K562 (cell line): ENCODE measurements around the gene ZDHHC17. TPM values are rescaled to one million over a fixed set of nuclear protein-coding genes. Genes with fewer than 3 reads are reported as not detected.
A peak's percentile ranks its signal among the peaks of the same experiment; 100 is the strongest.

Source experiments
- ARID1B ChIP-seq: fragments of 450-650 bp; IDR thresholded peaks from 2 replicates; pipeline ENCODE4 v1.6.1; 2016; ENCODE audit warnings: antibody characterized with exemption, mild to moderate bottlenecking, inconsistent platforms
- GATAD2A ChIP-seq: fragments of 450-650 bp; IDR thresholded peaks from 2 replicates; pipeline ENCODE4 v1.6.1; 2017
- HOMEZ ChIP-seq: fragments of 250-450 bp; sonication (Bioruptor Pico); IDR thresholded peaks from 2 replicates; pipeline ENCODE4 v1.4.0; 2020; ENCODE audit warnings: mild to moderate bottlenecking, moderate library complexity
- MTA3 ChIP-seq: fragments of 450-650 bp; formaldehyde crosslinking; IDR thresholded peaks from 2 replicates; pipeline ENCODE4 v1.6.1; 2017; ENCODE audit warnings: mild to moderate bottlenecking, borderline replicate concordance
- NRF1 ChIP-seq, 2 experiments: fragments of 450-650 bp; IDR thresholded peaks in 1 of 2; conservative IDR thresholded peaks in 1 of 2; 2 replicates each; pipeline ENCODE4 v1.6.1; 2014; ENCODE audit warnings: mild to moderate bottlenecking in 2 of 2
- PATZ1 ChIP-seq: fragments of 250-450 bp; sonication (Bioruptor Pico); IDR thresholded peaks from 2 replicates; pipeline ENCODE4 v1.5.0; 2020; ENCODE audit warnings: mild to moderate bottlenecking, borderline replicate concordance
- PHF21A ChIP-seq: fragments of 450-650 bp; IDR thresholded peaks from 2 replicates; pipeline ENCODE4 v1.6.1; 2017; ENCODE audit warnings: low read depth, borderline replicate concordance
- PURB ChIP-seq: sonication (generic); formaldehyde crosslinking; IDR thresholded peaks from 2 replicates; pipeline ENCODE4 v1.9.0; 2021; ENCODE audit warnings: low read depth, mild to moderate bottlenecking, missing genetic modification reagents
- TCFL5 ChIP-seq: fragments of 250-450 bp; sonication (Bioruptor Pico); conservative IDR thresholded peaks from 2 replicates; pipeline ENCODE4 v1.6.1; 2021; ENCODE audit warnings: mild to moderate bottlenecking, moderate library complexity, matching md5 sums
- U2AF2 ChIP-seq: fragments of 200-400 bp; formaldehyde crosslinking; optimal IDR thresholded peaks from 2 replicates; pipeline ENCODE3; 2017; ENCODE audit warnings: low read depth, mild to moderate bottlenecking, low read length
- ZBTB11 ChIP-seq, 3 experiments: fragments of 200-800 bp in 1 of 3; fragments of 250-450 bp in 1 of 3; fragments of 450-650 bp in 1 of 3; sonication (Bioruptor Pico) in 1 of 3; sonication (Bioruptor generic) in 1 of 3; formaldehyde crosslinking in 1 of 3; IDR thresholded peaks; 2 replicates each; pipeline versions ENCODE4 v1.6.1 to v1.8.0; 2016 to 2022; ENCODE audit warnings: mild to moderate bottlenecking in 2 of 3, missing genetic modification characterization in 2 of 3, missing compliant biosample characterization in 1 of 3, moderate library complexity in 1 of 3
- ZC3H11A ChIP-seq: IDR thresholded peaks from 2 replicates; pipeline ENCODE4 v1.6.1; 2012; ENCODE audit warnings: low read depth, low read length, improper control_type of control experiment
- polyA plus RNA-seq, 8 experiments: library from polyadenylated mRNA; depleted of rRNA in 4 of 8; stranded (reverse) in 5 of 8; unstranded in 3 of 8; fragments of >200 nt; fragmentation: Nextera tagmentation in 2 of 8; fragmentation: Illumina TruSeq in 1 of 8; extraction: Ambion mirVana in 2 of 8; extraction: Trizol in 1 of 8; gene quantifications; 2 replicates each; pipeline versions ENCODE4 v1.2.1 to v1.2.3, GENCODE V29; 2011 to 2014; ENCODE audit warnings: inconsistent platforms in 1 of 8, missing spikeins in 1 of 8
- total RNA-seq, 7 experiments: library from RNA; depleted of rRNA in 6 of 7; stranded (reverse); fragments of >200 nt in 6 of 7; fragmentation: Illumina TruSeq in 2 of 7; extraction: Trizol in 2 of 7; gene quantifications; 2 replicates each; pipeline versions ENCODE4 v1.2.1 to v1.2.3, GENCODE V29; 2011 to 2021; ENCODE audit warnings: low replicate concordance in 1 of 7
- TF ChIP-seq, protein P1 (sequence below): sonication (generic); formaldehyde crosslinking; IDR thresholded peaks from 2 replicates; pipeline ENCODE4 v1.8.0; 2022; ENCODE audit warnings: mild to moderate bottlenecking, missing genetic modification reagents, borderline replicate concordance
- TF ChIP-seq, protein P2 (sequence below): sonication (generic); formaldehyde crosslinking; IDR thresholded peaks from 2 replicates; pipeline ENCODE4 v1.4.0; 2020; ENCODE audit warnings: mild to moderate bottlenecking, missing genetic modification reagents

Gene ZDHHC17
- total and polyA plus RNA-seq, 9 of the 15 experiments (the other 6 are each of a cell fraction or from before 2014, with no cell fraction given) = 6.7 to 66.0 (median 27.5) TPM

- TF ChIP-seq PATZ1 (CRISPR knock-in tag) (no peak), U2AF2 (no peak), ZC3H11A (no peak), GATAD2A (no peak), MTA3 (peak; percentile 25; the same call in 1 of the 2 replicates), NRF1 (conservative IDR thresholded peaks at IDR 0.05 in 1 of 2, IDR thresholded peaks at IDR 0.05 in 1 of 2) (0 out of 4 replicates have a peak, but pooled peaks of 1 of the 2 experiments have one; percentile 9), TCFL5 (no peak), HOMEZ (no peak), ZBTB11 (CRISPR knock-in tag; IDR thresholded peaks at IDR 0.05) (no peak), ARID1B (peak; percentile 72), PURB (CRISPR knock-in tag) (no peak), PHF21A (no peak)
- TF ChIP-seq, protein P1, sequence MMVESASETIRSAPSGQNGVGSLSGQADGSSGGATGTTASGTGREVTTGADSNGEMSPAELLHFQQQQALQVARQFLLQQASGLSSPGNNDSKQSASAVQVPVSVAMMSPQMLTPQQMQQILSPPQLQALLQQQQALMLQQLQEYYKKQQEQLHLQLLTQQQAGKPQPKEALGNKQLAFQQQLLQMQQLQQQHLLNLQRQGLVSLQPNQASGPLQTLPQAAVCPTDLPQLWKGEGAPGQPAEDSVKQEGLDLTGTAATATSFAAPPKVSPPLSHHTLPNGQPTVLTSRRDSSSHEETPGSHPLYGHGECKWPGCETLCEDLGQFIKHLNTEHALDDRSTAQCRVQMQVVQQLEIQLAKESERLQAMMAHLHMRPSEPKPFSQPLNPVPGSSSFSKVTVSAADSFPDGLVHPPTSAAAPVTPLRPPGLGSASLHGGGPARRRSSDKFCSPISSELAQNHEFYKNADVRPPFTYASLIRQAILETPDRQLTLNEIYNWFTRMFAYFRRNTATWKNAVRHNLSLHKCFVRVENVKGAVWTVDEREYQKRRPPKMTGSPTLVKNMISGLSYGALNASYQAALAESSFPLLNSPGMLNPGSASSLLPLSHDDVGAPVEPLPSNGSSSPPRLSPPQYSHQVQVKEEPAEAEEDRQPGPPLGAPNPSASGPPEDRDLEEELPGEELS (CRISPR knock-in tag) = no peak
- TF ChIP-seq, protein P2, sequence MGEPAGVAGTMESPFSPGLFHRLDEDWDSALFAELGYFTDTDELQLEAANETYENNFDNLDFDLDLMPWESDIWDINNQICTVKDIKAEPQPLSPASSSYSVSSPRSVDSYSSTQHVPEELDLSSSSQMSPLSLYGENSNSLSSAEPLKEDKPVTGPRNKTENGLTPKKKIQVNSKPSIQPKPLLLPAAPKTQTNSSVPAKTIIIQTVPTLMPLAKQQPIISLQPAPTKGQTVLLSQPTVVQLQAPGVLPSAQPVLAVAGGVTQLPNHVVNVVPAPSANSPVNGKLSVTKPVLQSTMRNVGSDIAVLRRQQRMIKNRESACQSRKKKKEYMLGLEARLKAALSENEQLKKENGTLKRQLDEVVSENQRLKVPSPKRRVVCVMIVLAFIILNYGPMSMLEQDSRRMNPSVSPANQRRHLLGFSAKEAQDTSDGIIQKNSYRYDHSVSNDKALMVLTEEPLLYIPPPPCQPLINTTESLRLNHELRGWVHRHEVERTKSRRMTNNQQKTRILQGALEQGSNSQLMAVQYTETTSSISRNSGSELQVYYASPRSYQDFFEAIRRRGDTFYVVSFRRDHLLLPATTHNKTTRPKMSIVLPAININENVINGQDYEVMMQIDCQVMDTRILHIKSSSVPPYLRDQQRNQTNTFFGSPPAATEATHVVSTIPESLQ = no peak
Measured at GRCh38 chr12:76781321-76781720, 17.4 kb downstream of the ZDHHC17 start (continued).
